ENCODE measurements around the gene GSTA3. TPM values are rescaled to one million over a fixed set of nuclear protein-coding genes. Genes with fewer than 3 reads are reported as not detected.
A peak's percentile ranks its signal among the peaks of the same experiment; 100 is the strongest.

GSTA3 gene
- total RNA-seq, 1 donor from 2014 or later = not detected

DNA sequence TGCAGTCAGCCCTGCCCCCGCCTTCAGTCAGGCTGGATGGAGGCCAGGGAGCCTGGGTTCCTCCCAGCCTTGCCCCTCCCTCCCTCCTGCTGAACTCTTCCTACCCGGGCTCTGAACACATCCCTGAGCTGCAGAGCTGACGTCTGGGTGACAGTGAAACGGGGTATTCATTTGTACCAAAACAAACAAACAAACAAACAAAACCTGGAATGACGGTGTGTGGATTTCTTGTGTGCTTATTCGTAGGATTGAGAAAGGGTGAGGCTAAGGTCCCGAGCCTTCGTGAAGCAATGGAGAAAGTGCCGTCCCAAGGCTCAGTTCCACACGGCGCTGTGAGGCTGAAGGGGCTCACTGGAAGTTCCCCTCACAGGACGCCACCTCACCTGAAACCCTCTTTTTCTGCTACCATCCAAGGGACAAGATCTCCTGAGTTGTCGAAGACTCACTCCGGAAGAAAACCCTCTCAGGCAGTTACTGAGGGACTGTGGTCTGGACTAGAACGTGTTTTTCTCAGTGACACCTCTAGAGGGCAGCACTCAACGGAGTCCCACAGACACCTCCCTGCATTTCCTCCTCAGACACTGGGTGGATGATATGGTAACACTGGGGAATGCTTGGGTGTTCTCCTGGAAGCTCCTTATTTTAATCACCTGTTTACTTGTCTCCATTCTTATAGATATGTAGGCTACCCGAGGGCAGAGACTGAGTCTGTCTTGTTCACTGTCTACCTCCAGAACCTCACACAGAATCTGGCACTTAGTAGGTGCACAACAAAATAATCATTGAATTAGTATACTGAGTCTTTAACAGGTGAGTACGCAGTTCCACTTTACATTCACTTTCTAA is 27.3 kb downstream of the GSTA3 start:
- TF ChIP-seq, protein P1, sequence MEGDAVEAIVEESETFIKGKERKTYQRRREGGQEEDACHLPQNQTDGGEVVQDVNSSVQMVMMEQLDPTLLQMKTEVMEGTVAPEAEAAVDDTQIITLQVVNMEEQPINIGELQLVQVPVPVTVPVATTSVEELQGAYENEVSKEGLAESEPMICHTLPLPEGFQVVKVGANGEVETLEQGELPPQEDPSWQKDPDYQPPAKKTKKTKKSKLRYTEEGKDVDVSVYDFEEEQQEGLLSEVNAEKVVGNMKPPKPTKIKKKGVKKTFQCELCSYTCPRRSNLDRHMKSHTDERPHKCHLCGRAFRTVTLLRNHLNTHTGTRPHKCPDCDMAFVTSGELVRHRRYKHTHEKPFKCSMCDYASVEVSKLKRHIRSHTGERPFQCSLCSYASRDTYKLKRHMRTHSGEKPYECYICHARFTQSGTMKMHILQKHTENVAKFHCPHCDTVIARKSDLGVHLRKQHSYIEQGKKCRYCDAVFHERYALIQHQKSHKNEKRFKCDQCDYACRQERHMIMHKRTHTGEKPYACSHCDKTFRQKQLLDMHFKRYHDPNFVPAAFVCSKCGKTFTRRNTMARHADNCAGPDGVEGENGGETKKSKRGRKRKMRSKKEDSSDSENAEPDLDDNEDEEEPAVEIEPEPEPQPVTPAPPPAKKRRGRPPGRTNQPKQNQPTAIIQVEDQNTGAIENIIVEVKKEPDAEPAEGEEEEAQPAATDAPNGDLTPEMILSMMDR (IDR thresholded peaks at IDR 0.05; ENCODE audit: partially characterized antibody, unreplicated experiment) = peak; percentile 85
- Mint-ChIP-seq H3K9me3 (ENCODE audit: unreplicated experiment) (no peaks in the 10 kb centered on the region), H3K4me3 (ENCODE audit: unreplicated experiment) (no peak overlapping the region), H3K27me3 (ENCODE audit: unreplicated experiment) (no peaks in the 10 kb centered on the region), H3K27ac (ENCODE audit: unreplicated experiment) (no peak overlapping the region), H3K36me3 (ENCODE audit: unreplicated experiment) (no peaks in the 10 kb centered on the region), H3K4me1 (ENCODE audit: low read depth, unreplicated experiment) (no peaks in the 10 kb centered on the region)
- peak; percentile 64 for DNase-seq

DNA sequence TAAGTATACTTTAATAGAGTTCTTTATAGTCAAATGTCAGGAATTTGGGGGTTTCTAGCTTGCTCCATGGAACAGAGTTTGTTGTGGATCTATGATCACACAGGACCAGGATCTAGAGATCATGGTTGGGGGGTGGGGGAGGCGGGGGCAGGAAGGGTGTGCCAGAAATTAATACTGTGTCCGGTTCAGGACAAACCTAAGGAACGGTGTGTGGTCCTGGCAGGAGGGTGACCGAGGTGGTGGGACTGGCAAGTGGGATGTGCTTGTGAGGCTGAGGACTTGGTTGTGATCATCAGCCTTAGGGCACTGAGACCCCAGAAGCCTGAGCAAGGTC is 27.9 kb downstream of the GSTA3 start:
- Mint-ChIP-seq H3K27ac (ENCODE audit: unreplicated experiment) (no peak overlapping the region), H3K27me3 (ENCODE audit: unreplicated experiment) (no peaks in the 10 kb centered on the region), H3K36me3 (ENCODE audit: unreplicated experiment) (no peaks in the 10 kb centered on the region), H3K4me1 (ENCODE audit: low read depth, unreplicated experiment) (no peaks in the 10 kb centered on the region), H3K9me3 (ENCODE audit: unreplicated experiment) (no peaks in the 10 kb centered on the region), H3K4me3 (ENCODE audit: unreplicated experiment) (no peak overlapping the region)
- DNase-seq = no peak
- TF ChIP-seq, protein P1 (IDR thresholded peaks at IDR 0.05; ENCODE audit: partially characterized antibody, unreplicated experiment) = no peak

DNA sequence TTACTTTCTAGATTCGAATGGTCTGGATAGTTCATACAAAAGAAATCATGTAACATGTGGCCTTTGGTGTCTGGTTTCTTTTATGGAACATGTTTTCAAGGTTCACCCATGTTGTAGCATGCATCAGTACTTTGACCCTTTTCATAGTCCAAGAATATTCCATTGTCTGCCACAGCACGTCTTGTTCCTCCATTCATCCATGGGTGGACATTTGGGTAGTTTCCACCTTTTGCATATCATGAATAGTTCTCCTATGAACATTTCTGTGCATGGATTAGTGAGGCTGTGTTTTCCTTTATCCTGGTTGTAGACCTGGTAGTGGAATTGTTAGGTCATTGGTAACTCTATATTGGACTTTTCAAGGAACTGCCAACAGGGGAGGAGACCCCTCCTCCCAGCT is 31.7 kb downstream of the GSTA3 start:
- no peak overlapping the region for H3K4me3 Mint-ChIP-seq (ENCODE audit: unreplicated experiment)
- no peak for DNase-seq
- H3K9me3 Mint-ChIP-seq (ENCODE audit: unreplicated experiment) = peaks cover 2% of the 10 kb centered on the region
- no peaks in the 10 kb centered on the region for H3K27me3 Mint-ChIP-seq (ENCODE audit: unreplicated experiment)
- no peak overlapping the region for H3K27ac Mint-ChIP-seq (ENCODE audit: unreplicated experiment)
- no peaks in the 10 kb centered on the region for H3K36me3 Mint-ChIP-seq (ENCODE audit: unreplicated experiment)
- peaks cover 2% of the 10 kb centered on the region for H3K4me1 Mint-ChIP-seq (ENCODE audit: low read depth, unreplicated experiment)
- TF ChIP-seq, protein P1 (IDR thresholded peaks at IDR 0.05; ENCODE audit: partially characterized antibody, unreplicated experiment) = no peak

DNA sequence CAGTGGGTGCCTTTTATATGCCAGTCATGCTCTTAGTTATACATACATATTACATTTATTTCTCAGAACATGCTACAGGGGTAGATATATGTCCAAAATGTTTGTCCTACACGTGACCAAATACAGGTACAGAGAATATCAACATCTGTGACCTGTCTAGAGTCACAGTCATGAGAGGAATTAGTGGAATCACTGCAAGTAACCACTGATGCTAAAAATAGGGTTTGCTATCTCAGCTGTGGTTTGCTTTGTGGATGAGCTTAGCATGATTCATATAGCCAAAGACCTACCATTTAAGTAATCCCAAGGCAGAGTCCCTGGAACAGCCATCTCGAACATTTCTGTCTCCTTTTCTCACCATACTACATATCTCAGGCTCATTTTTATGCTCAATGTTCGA is 32.3 kb downstream of the GSTA3 start:
- Mint-ChIP-seq H3K27me3 (ENCODE audit: unreplicated experiment) (no peaks in the 10 kb centered on the region), H3K9me3 (ENCODE audit: unreplicated experiment) (peaks cover 2% of the 10 kb centered on the region), H3K4me1 (ENCODE audit: low read depth, unreplicated experiment) (peaks cover 2% of the 10 kb centered on the region), H3K36me3 (ENCODE audit: unreplicated experiment) (no peaks in the 10 kb centered on the region), H3K4me3 (ENCODE audit: unreplicated experiment) (no peak overlapping the region), H3K27ac (ENCODE audit: unreplicated experiment) (no peak overlapping the region)
- DNase-seq = no peak
- TF ChIP-seq, protein P1 (IDR thresholded peaks at IDR 0.05; ENCODE audit: partially characterized antibody, unreplicated experiment) = no peak

DNA sequence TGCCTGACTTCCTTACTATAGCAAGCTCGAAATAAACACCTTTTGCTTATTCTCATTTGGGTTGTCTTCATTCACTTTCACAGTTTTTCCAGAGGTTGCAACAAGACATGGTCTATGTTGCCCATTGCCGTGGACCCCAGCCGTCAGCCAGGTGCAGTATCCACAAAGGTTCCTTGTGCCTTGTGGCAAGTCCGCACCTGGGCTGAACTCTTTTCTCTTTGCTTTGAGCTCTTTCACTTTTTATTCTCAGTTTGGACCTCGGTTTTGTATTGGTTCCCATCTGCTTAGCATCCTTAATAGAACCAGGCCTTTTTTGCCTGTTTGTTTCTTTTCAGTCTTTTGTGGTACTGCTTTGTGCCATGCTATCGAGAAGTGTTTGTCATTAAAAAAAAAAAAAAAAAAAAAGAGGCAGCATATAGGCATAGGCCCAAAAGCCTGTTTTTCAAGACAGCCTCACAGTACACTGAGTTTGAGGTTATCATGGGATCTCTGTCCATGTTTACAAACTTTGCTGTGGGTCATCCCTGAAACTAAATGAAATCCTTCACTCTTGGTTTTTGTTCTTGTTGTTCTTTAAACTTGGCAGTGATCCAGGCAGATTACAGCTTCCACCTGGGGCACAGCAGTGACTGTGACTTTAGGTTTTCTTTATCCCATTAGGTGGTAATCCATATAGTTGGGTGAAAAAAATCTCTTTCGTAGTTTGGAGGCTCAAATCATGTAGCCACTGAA is 33.3 kb downstream of the GSTA3 start:
- Mint-ChIP-seq H3K27me3 (ENCODE audit: unreplicated experiment) (no peaks in the 10 kb centered on the region), H3K36me3 (ENCODE audit: unreplicated experiment) (no peaks in the 10 kb centered on the region), H3K4me1 (ENCODE audit: low read depth, unreplicated experiment) (peaks cover 2% of the 10 kb centered on the region), H3K4me3 (ENCODE audit: unreplicated experiment) (no peak overlapping the region), H3K9me3 (ENCODE audit: unreplicated experiment) (peaks cover 2% of the 10 kb centered on the region), H3K27ac (ENCODE audit: unreplicated experiment) (no peak overlapping the region)
- DNase-seq = no peak
- TF ChIP-seq, protein P1 (IDR thresholded peaks at IDR 0.05; ENCODE audit: partially characterized antibody, unreplicated experiment) = no peak

Measured in glutamatergic neuron (in vitro differentiated cells).